K562 (cell line): ENCODE results near the gene CRACR2B. TPM values are rescaled to one million over a fixed set of nuclear protein-coding genes. Genes with fewer than 3 reads are reported as not detected.

Source experiments
- E2F3 ChIP-seq: fragments of 250-450 bp; sonication (Bioruptor Pico); IDR thresholded peaks from 2 replicates; pipeline ENCODE4 v1.4.0; 2020; ENCODE audit warnings: mild to moderate bottlenecking
- GTF2A2 ChIP-seq: IDR thresholded peaks from 2 replicates; pipeline ENCODE4 v1.6.1; 2016; ENCODE audit warnings: mild to moderate bottlenecking, missing genetic modification characterization, missing compliant biosample characterization
- HLTF ChIP-seq: fragments of 450-650 bp; IDR thresholded peaks from 2 replicates; pipeline ENCODE4 v1.6.1; 2016
- MCM2 ChIP-seq: fragments of 450-650 bp; IDR thresholded peaks from 2 replicates; pipeline ENCODE4 v1.6.1; 2017; ENCODE audit warnings: low read depth, mild to moderate bottlenecking
- PHTF2 ChIP-seq: fragments of 250-450 bp; sonication (Bioruptor Pico); IDR thresholded peaks from 2 replicates; pipeline ENCODE4 v1.5.0; 2021; ENCODE audit warnings: mild to moderate bottlenecking
- PPARD ChIP-seq: fragments of 250-450 bp; sonication (Bioruptor Pico); IDR thresholded peaks from 2 replicates; pipeline ENCODE4 v1.8.0; 2022; ENCODE audit warnings: inconsistent platforms, mild to moderate bottlenecking, moderate library complexity
- ZNF165 ChIP-seq: fragments of 250-450 bp; sonication (Bioruptor Pico); IDR thresholded peaks from 2 replicates; pipeline ENCODE4 v1.4.0; 2020; ENCODE audit warnings: borderline replicate concordance
- ZNF23 ChIP-seq: fragments of 250-450 bp; sonication (Bioruptor Pico); IDR thresholded peaks from 2 replicates; pipeline ENCODE4 v1.4.0; 2020; ENCODE audit warnings: mild to moderate bottlenecking
- ZNF785 ChIP-seq: fragments of 250-450 bp; sonication (Bioruptor Pico); IDR thresholded peaks from 2 replicates; pipeline ENCODE4 v1.4.0; 2020; ENCODE audit warnings: mild to moderate bottlenecking
- polyA plus RNA-seq, 8 experiments: library from polyadenylated mRNA; depleted of rRNA in 4 of 8; stranded (reverse) in 5 of 8; unstranded in 3 of 8; fragments of >200 nt; fragmentation: Nextera tagmentation in 2 of 8; fragmentation: Illumina TruSeq in 1 of 8; extraction: Ambion mirVana in 2 of 8; extraction: Trizol in 1 of 8; gene quantifications; 2 replicates each; pipeline versions ENCODE4 v1.2.1 to v1.2.3, GENCODE V29; 2011 to 2014; ENCODE audit warnings: inconsistent platforms in 1 of 8, missing spikeins in 1 of 8
- total RNA-seq, 7 experiments: library from RNA; depleted of rRNA in 6 of 7; stranded (reverse); fragments of >200 nt in 6 of 7; fragmentation: Illumina TruSeq in 2 of 7; extraction: Trizol in 2 of 7; gene quantifications; 2 replicates each; pipeline versions ENCODE4 v1.2.1 to v1.2.3, GENCODE V29; 2011 to 2021; ENCODE audit warnings: low replicate concordance in 1 of 7
- TF ChIP-seq, protein P1 (sequence below): fragments of 450-650 bp; IDR thresholded peaks from 2 replicates; pipeline ENCODE4 v1.6.1; 2018; ENCODE audit not compliant: partially characterized antibody
- TF ChIP-seq, protein P2 (sequence below): sonication (generic); formaldehyde crosslinking; IDR thresholded peaks from 2 replicates; pipeline ENCODE4 v1.8.1; 2023; ENCODE audit warnings: mild to moderate bottlenecking, missing genetic modification reagents
- TF ChIP-seq, protein P3 (sequence below): fragments of 450-650 bp; IDR thresholded peaks from 2 replicates; pipeline ENCODE4 v1.6.1; 2017; ENCODE audit warnings: antibody characterized with exemption
- TF ChIP-seq, protein P4 (sequence below): fragments of 250-450 bp; sonication (Bioruptor Pico); IDR thresholded peaks from 2 replicates; pipeline ENCODE4 v1.4.0; 2020; ENCODE audit warnings: mild to moderate bottlenecking

The CRACR2B gene
- total and polyA plus RNA-seq, 9 of the 15 experiments (the other 6 are each of a cell fraction or from before 2014, with no cell fraction given): 0.10 to 51.0 (median 6.0) TPM

DNA sequence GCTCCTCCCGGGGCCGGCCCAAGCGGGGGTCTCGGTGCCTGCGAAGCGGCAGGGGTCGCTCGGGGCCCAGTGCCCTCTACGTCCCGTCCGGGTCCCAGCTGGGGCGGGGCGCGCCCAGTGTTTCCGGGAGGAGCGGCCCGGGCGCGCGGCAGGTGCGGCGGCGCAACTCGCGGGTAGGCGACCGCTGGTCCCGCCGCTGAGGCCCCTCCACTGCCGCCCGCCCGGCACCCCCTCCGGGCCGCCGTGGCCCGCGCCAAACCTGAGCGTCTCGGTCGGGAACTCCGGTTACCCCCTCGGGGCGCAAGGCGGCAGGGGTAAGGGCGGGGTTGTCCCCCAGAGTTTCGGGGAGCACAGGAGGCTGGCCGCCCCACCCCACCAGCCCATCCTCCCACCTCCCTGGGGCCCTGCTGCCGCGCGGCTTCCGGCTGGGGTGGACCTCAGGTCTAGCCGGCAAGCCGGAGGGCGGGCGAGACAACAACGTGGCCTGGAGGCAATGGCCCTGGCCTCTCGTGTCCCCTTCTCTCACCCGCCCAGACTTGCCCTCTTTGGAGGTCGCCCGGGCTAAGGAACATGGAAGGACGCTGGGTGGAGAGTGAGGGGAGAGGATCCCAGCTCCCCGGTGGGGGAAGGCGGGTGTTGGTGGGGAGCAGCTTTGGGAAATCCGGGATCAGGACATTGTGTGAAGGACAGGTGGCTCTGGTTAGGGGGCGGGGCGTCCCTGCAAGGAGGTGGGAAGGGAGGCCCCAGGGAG lies 398 bp upstream of the CRACR2B start (continued):
- TF ChIP-seq, protein P1, sequence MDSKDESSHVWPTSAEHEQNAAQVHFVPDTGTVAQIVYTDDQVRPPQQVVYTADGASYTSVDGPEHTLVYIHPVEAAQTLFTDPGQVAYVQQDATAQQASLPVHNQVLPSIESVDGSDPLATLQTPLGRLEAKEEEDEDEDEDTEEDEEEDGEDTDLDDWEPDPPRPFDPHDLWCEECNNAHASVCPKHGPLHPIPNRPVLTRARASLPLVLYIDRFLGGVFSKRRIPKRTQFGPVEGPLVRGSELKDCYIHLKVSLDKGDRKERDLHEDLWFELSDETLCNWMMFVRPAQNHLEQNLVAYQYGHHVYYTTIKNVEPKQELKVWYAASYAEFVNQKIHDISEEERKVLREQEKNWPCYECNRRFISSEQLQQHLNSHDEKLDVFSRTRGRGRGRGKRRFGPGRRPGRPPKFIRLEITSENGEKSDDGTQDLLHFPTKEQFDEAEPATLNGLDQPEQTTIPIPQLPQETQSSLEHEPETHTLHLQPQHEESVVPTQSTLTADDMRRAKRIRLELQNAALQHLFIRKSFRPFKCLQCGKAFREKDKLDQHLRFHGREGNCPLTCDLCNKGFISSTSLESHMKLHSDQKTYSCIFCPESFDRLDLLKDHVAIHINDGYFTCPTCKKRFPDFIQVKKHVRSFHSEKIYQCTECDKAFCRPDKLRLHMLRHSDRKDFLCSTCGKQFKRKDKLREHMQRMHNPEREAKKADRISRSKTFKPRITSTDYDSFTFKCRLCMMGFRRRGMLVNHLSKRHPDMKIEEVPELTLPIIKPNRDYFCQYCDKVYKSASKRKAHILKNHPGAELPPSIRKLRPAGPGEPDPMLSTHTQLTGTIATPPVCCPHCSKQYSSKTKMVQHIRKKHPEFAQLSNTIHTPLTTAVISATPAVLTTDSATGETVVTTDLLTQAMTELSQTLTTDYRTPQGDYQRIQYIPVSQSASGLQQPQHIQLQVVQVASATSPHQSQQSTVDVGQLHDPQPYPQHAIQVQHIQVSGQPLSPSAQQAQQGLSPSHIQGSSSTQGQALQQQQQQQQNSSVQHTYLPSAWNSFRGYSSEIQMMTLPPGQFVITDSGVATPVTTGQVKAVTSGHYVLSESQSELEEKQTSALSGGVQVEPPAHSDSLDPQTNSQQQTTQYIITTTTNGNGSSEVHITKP: no peak
- TF ChIP-seq ZNF23 (CRISPR knock-in tag) (no peak), ZNF785 (CRISPR knock-in tag) (no peak), HLTF (no peak), PHTF2 (CRISPR knock-in tag) (no peak), MCM2 (no peak), PPARD (CRISPR knock-in tag) (no peak), ZNF165 (no peak), GTF2A2 (no peak), E2F3 (CRISPR knock-in tag) (no peak)
- TF ChIP-seq, protein P2, sequence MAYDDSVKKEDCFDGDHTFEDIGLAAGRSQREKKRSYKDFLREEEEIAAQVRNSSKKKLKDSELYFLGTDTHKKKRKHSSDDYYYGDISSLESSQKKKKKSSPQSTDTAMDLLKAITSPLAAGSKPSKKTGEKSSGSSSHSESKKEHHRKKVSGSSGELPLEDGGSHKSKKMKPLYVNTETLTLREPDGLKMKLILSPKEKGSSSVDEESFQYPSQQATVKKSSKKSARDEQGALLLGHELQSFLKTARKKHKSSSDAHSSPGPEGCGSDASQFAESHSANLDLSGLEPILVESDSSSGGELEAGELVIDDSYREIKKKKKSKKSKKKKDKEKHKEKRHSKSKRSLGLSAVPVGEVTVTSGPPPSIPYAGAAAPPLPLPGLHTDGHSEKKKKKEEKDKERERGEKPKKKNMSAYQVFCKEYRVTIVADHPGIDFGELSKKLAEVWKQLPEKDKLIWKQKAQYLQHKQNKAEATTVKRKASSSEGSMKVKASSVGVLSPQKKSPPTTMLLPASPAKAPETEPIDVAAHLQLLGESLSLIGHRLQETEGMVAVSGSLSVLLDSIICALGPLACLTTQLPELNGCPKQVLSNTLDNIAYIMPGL (CRISPR knock-in tag): no peak
- TF ChIP-seq, protein P3, sequence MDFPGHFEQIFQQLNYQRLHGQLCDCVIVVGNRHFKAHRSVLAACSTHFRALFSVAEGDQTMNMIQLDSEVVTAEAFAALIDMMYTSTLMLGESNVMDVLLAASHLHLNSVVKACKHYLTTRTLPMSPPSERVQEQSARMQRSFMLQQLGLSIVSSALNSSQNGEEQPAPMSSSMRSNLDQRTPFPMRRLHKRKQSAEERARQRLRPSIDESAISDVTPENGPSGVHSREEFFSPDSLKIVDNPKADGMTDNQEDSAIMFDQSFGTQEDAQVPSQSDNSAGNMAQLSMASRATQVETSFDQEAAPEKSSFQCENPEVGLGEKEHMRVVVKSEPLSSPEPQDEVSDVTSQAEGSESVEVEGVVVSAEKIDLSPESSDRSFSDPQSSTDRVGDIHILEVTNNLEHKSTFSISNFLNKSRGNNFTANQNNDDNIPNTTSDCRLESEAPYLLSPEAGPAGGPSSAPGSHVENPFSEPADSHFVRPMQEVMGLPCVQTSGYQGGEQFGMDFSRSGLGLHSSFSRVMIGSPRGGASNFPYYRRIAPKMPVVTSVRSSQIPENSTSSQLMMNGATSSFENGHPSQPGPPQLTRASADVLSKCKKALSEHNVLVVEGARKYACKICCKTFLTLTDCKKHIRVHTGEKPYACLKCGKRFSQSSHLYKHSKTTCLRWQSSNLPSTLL: no peak
- TF ChIP-seq, protein P4, sequence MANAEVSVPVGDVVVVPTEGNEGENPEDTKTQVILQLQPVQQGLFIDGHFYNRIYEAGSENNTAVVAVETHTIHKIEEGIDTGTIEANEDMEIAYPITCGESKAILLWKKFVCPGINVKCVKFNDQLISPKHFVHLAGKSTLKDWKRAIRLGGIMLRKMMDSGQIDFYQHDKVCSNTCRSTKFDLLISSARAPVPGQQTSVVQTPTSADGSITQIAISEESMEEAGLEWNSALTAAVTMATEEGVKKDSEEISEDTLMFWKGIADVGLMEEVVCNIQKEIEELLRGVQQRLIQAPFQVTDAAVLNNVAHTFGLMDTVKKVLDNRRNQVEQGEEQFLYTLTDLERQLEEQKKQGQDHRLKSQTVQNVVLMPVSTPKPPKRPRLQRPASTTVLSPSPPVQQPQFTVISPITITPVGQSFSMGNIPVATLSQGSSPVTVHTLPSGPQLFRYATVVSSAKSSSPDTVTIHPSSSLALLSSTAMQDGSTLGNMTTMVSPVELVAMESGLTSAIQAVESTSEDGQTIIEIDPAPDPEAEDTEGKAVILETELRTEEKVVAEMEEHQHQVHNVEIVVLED (CRISPR knock-in tag): 0 out of 2 replicates have a peak, but pooled peaks have one; percentile 17
